Measurements from ENCODE around the gene SLC9A9.

- TF ChIP-seq CTCF (IDR thresholded peaks at IDR 0.05; ENCODE audit: control extremely low read depth in 1 of 3, insufficient read depth in 1 of 3, low read depth in 1 of 3, low read length in 3 of 3), result no peak
- no peak for TF ChIP-seq EZH2 (IDR thresholded peaks at IDR 0.05; ENCODE audit: low read depth, low read length, severe bottlenecking)
- no peak for TF ChIP-seq RNF2 (IDR thresholded peaks at IDR 0.05; ENCODE audit: borderline replicate concordance, low read depth, low read length, missing control alignments, poor library complexity, severe bottlenecking)
- TF ChIP-seq EGR1 (IDR thresholded peaks at IDR 0.05; ENCODE audit: borderline replicate concordance, low read depth, low read length), result no peak
- TF ChIP-seq USF2 (IDR thresholded peaks at IDR 0.05; ENCODE audit: low read length), result no peak
- TF ChIP-seq RFX5 (IDR thresholded peaks at IDR 0.05; ENCODE audit: borderline replicate concordance, low read depth, low read length), result no peak
- no peak for TF ChIP-seq POLR2A (IDR thresholded peaks at IDR 0.05; ENCODE audit: control extremely low read depth in 1 of 2, low read depth in 2 of 2, low read length in 2 of 2)
- no peak for TF ChIP-seq HDAC6 (IDR thresholded peaks at IDR 0.05; ENCODE audit: low read depth, low read length)
- TF ChIP-seq CHD1 (IDR thresholded peaks at IDR 0.05; ENCODE audit: low read depth, low read length), result no peak
- TF ChIP-seq EP300 (IDR thresholded peaks at IDR 0.05; ENCODE audit: borderline replicate concordance in 1 of 2, low read depth in 2 of 2, low read length in 2 of 2), result no peak
- TF ChIP-seq TAF7 (optimal IDR thresholded peaks at IDR 0.05; ENCODE audit: borderline replicate concordance, low read depth, low read length), result no peak
- TF ChIP-seq SP1 (IDR thresholded peaks at IDR 0.05; ENCODE audit: low read depth, low read length), result no peak
- no peak for TF ChIP-seq CBX5 (IDR thresholded peaks at IDR 0.05; ENCODE audit: low read depth, low read length)
- TF ChIP-seq YY1 (IDR thresholded peaks at IDR 0.05; ENCODE audit: low read depth, low read length), result no peak
These were observed 77.0 kb downstream of the SLC9A9 start for GRCh38 chr3:143771258-143771657.
